Memory B cell (primary cell): ENCODE data around the gene MOCS3.

Experiments used
- ATAC-seq: fragments of 150-1000 bp; cut with Tn5 transposase; 2 replicates; pipeline ENCODE4 v1.10.0; 2021; ENCODE audit warnings: low read depth, mild to moderate bottlenecking, moderate library complexity
- DNase-seq, 2 donors: peaks; one replicate each; pipeline ENCODE4 v3.0.0; 2022; ENCODE audit warnings: low spot score in 2 of 2
- H3K27ac Mint-ChIP-seq: one replicate; pipeline ENCODE4 v1.8.0; 2022; ENCODE audit warnings: mild to moderate bottlenecking, moderate library complexity, mixed read lengths
- H3K27me3 Mint-ChIP-seq: one replicate; pipeline ENCODE4 v1.8.0; 2022; ENCODE audit warnings: mixed read lengths
- H3K36me3 Mint-ChIP-seq: one replicate; pipeline ENCODE4 v1.8.0; 2022; ENCODE audit warnings: mild to moderate bottlenecking, mixed read lengths
- H3K4me1 Mint-ChIP-seq: one replicate; pipeline ENCODE4 v1.8.0; 2022; ENCODE audit warnings: mixed read lengths
- H3K4me3 Mint-ChIP-seq: one replicate; pipeline ENCODE4 v1.8.0; 2022; ENCODE audit warnings: mild to moderate bottlenecking, moderate library complexity, mixed read lengths
- H3K9me3 Mint-ChIP-seq: one replicate; pipeline ENCODE4 v1.8.0; 2022; ENCODE audit warnings: mixed read lengths

Gene MOCS3

DNA sequence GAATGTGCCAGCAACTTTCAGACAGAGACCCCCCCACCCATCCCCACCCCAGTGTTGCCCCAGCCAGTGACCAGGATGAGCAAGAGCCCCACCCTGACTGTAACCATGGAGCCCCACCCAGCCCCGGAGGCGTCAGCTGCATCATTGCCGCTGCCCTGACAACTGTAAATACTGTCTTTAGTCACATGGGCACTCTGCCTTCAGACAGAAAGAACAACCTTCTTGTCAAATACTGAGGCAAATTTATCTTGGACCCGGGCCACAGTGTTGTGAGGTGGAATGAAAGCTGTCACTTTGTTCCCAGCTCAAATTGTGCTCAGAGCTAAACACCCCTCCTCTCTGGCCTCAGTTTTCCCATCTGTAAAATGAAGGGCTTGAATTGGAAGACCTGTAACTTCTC, 23.7 kb downstream of the MOCS3 start:
- Mint-ChIP-seq H3K4me3 (no peak overlapping the region), H3K9me3 (no peaks in the 10 kb centered on the region), H3K27me3 (peaks cover 22% of the 10 kb centered on the region), H3K27ac (no peak overlapping the region), H3K36me3 (no peaks in the 10 kb centered on the region), H3K4me1 (peaks cover 4% of the 10 kb centered on the region)
- ATAC-seq = peak; percentile 77
- DNase-seq = no peak

DNA sequence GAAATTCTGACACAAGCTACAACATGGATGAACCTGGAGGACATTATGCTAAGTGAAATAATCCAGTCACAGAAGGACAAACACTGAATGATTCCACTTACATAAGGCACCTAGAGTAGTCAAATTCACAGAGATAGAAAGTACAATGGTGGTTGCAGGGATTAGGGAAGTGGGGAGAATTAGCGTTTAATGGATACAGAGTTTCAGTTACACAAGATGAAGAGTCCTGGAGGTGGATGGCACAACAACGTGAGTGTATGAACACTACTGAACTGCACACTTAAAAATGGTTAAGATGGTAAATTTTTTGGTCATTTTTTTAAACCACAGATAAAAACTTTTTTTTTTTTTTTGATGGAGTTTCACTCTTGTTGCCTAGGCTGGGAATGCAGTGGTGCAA, 24.7 kb downstream of the MOCS3 start:
- H3K36me3 Mint-ChIP-seq = no peaks in the 10 kb centered on the region
- no peaks in the 10 kb centered on the region for H3K9me3 Mint-ChIP-seq
- ATAC-seq = no peak
- no peak for DNase-seq
- peaks cover 4% of the 10 kb centered on the region for H3K4me1 Mint-ChIP-seq
- no peak overlapping the region for H3K27ac Mint-ChIP-seq
- H3K27me3 Mint-ChIP-seq = peaks cover 22% of the 10 kb centered on the region
- H3K4me3 Mint-ChIP-seq = no peak overlapping the region

DNA sequence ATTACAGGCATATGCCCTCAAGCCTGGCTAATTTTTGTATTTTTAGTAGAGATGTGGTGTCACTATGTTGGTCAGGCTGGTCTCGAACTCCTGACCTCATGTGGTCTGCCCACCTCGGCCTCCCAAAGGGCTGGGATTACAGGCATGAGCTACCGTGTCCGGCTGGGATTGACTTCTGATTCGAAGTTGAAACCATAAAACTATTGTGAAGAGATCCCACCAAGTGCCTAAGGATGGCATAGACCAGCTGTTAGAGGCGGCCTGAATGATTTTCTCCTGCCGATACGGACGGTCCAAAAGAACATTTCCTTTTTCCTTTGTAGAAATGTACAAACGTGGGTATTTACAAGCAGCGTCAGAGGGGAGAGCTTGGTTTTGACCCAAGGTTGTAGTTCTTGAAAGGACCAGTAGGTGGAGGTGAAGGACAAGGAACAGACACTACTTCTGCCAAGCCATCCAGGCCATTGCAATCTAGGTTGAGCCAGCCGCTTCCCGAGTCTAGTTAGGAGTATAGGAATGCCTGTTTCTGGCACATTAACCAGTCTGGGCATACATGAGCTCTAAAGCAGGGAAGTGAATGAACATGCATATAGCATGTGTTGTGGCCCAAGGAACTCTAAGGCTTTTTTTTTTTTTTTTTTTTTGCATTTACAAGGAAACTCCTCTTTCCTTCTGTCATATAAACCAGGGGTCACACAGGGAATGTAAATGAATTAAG, 29.0 kb downstream of the MOCS3 start:
- ATAC-seq = peak; percentile 94
- no peaks in the 10 kb centered on the region for H3K9me3 Mint-ChIP-seq
- H3K27me3 Mint-ChIP-seq = peaks cover 11% of the 10 kb centered on the region
- no peaks in the 10 kb centered on the region for H3K4me1 Mint-ChIP-seq
- no peaks in the 10 kb centered on the region for H3K36me3 Mint-ChIP-seq
- peak; percentile 72 to 80 for DNase-seq
- H3K4me3 Mint-ChIP-seq = no peak overlapping the region
- no peak overlapping the region for H3K27ac Mint-ChIP-seq

DNA sequence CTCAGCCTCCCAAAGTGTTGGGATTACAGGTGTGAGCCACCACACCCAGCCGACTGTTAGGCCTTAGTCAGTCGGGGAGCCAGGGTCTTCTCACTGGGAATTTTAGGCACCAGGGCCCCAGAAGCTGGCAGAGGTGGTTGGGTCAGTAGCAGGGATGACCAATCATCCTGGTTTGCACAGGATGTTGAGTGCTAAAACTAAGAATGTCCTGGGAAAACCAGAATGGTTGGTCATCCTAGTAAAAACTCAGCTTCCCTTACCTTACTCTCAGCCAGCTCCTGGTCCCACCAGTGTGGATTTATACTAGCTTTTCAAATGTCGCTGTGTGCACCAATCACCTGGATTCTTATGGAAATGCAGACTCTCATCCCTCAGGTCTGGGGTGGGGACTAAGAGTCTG, 32.5 kb downstream of the MOCS3 start:
- Mint-ChIP-seq H3K9me3 (no peaks in the 10 kb centered on the region), H3K36me3 (no peaks in the 10 kb centered on the region), H3K27me3 (peaks cover 5% of the 10 kb centered on the region), H3K4me3 (no peak overlapping the region), H3K4me1 (no peaks in the 10 kb centered on the region), H3K27ac (no peak overlapping the region)
- no peak for ATAC-seq
- no peak for DNase-seq

DNA sequence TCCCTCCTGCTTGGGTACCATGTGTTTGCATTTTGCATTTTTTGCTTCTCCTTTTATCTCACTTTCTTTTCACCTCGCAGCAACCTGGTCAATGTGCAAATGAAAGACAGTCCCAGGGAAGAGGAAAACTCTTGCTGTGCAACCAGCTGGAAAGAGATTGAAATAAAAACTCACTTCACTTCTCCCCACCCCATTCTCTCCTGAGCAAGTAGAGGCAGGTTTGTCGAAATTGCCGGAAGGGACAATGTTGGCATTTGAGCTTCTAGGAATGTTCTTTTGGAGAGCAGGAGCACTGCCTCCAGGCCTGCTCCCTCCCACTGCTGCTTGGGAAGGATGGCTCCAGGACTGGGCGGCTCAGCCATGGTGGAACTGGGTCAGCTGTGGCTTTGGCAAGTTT, 33.7 kb downstream of the MOCS3 start:
- no peaks in the 10 kb centered on the region for H3K4me1 Mint-ChIP-seq
- peaks cover 2% of the 10 kb centered on the region for H3K27me3 Mint-ChIP-seq
- no peak for DNase-seq
- no peaks in the 10 kb centered on the region for H3K9me3 Mint-ChIP-seq
- no peaks in the 10 kb centered on the region for H3K36me3 Mint-ChIP-seq
- no peak for ATAC-seq
- H3K27ac Mint-ChIP-seq = no peak overlapping the region
- H3K4me3 Mint-ChIP-seq = no peak overlapping the region

DNA sequence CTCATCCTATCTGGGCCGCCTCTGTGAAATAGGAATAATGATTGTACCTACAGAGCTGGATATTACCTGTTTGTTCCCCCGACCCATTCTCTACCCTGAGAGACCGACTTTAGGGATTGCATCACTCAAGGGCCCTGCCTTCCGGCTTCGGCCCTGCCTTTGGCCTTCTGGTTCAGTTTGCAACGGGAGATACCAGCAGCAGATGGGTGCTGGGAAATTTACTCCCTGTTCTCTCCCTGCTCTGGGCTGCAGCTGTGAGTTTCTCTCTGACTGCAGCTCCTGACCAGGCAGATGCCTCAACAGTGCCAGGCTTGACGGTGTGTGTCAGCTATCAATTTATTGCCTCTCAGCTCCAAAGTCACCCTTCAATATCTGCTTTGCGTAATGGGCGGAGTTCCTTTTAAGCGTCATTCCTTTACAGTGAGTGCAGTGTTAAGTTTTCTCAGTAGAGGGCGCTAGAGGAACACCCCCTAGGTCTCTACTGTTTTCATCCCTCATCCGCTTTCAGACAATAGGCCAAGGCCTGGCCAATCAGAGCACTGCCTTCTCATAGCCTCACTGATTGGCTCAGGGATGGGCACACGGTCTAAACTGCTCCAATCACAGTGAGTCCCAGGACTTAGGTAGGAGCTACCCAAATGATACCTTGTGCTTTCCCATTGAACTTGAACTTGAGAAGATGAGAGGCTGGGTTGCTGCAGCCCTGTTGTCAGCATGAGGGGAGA, 34.3 kb downstream of the MOCS3 start:
- DNase-seq (peak in 1 of 2 donors; percentile 38), ATAC-seq (peak; percentile 89)
- Mint-ChIP-seq H3K9me3 (no peaks in the 10 kb centered on the region), H3K36me3 (no peaks in the 10 kb centered on the region), H3K4me1 (no peaks in the 10 kb centered on the region), H3K4me3 (no peak overlapping the region), H3K27me3 (peaks cover 2% of the 10 kb centered on the region), H3K27ac (no peak overlapping the region)

DNA sequence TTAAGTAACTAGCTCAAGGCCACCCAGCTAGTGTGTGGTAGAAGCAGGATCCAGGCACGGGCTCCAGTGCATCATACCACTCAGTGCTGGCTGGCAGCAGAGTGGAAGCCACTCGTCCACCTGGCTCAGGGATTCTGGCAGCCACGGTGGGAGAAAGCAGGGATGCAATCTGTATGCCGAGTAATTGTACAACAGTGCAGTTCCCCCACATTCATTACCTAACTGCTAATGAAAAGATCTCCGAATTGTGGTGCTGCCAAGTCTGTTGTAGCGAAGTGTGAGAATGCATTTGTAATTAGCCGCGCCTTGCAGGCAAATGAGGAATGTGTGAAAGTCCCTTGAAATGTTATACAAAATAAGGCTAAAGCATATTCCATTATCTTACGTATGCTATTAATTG, 35.3 kb downstream of the MOCS3 start:
- H3K27me3 Mint-ChIP-seq = peaks cover 4% of the 10 kb centered on the region
- no peak for DNase-seq
- H3K4me1 Mint-ChIP-seq = no peaks in the 10 kb centered on the region
- ATAC-seq = no peak
- H3K36me3 Mint-ChIP-seq = no peaks in the 10 kb centered on the region
- no peaks in the 10 kb centered on the region for H3K9me3 Mint-ChIP-seq
- no peak overlapping the region for H3K4me3 Mint-ChIP-seq
- H3K27ac Mint-ChIP-seq = no peak overlapping the region

DNA sequence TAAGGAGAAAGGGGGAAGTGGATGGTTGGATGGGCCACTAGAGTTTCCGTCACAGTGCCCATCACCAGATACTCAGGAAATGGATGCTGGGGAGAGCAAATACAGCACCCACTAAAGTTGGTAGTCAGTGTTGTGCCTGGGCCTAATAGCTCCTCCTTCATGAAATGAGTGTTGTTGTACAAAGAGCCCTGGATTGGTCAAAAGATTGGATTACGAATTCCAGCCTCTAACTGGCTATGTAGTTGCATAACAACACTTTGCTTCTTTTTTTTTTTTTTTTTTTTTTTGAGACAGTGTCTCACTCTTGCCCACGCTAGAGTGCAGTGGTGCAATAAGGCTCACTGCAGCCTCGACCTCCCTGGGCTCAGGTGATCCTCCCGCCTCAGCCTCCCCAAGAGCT, 36.9 kb downstream of the MOCS3 start:
- Mint-ChIP-seq H3K9me3 (no peaks in the 10 kb centered on the region), H3K27ac (no peak overlapping the region), H3K36me3 (no peaks in the 10 kb centered on the region), H3K4me1 (no peaks in the 10 kb centered on the region), H3K27me3 (peaks cover 11% of the 10 kb centered on the region), H3K4me3 (no peak overlapping the region)
- ATAC-seq (no peak), DNase-seq (no peak)

DNA sequence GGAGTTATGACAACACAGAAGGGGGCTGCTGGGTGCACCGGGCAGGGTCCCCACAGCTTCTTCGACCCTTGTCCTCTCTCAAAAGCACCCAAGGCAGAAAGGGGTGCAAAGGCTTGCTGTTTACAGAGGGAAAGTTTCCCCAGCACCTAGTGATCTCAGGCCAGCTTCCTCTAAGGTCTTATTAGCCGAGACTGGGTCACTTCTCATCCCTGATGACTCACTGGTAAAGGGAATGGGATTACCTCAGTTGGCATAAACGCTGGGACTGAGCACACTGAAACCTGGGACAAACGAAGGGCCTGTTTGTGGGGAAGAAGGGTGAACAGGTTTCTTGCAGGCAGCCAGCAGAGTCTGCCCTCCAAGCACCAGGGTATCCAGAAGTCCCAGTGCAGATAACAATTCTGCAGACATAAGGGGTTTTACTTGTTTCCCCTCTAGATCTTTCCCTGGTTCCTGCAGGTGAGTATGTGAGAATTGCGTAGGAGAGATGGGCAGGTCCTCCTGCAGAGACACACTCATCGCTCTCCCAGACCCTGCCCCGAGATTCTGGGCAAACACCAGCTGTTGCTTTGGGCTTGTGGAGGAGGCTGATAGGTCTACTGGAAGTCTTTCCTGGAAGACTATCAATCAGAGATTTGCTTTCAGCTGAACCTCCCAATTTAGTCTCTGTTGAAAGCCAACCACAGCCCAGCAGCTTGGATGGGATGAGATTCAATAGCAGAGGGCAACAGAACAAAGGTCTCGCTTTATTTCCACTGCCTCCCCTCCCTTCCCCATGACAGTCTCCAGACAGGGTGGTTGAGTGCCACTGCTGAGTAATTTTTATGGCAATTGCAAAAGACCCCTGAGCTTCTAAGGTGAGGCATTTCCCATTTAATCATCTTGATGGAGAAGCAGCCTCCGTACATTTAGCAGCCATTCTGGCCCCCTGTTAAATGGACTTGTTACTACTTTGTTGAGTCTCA, 38.6 kb downstream of the MOCS3 start:
- Mint-ChIP-seq H3K4me3 (no peak overlapping the region), H3K9me3 (no peaks in the 10 kb centered on the region)

DNA sequence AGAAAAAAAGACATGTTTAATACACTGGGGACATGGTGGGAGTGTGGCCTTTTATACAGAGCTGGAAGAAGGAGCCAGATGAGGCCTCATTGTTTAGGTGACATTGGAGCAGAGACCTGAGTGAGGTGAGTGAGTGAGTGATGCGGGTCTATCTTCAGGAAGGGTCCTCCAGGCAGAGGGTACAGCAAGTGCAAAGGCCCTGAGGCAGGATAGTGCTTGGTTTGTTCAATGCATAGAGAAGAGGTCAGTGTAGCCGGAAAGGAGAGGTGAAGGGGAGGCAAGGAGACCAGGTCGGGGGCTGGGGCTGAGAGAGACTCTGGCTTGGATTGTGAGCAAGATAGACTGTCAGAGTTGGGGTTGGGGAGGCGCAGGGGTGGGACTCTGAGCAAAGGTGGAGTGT, 40.7 kb downstream of the MOCS3 start:
- peaks cover 22% of the 10 kb centered on the region for H3K27me3 Mint-ChIP-seq
- H3K4me1 Mint-ChIP-seq = no peaks in the 10 kb centered on the region
- ATAC-seq = no peak
- no peaks in the 10 kb centered on the region for H3K36me3 Mint-ChIP-seq
- no peak overlapping the region for H3K27ac Mint-ChIP-seq
- H3K4me3 Mint-ChIP-seq = no peak overlapping the region
- no peaks in the 10 kb centered on the region for H3K9me3 Mint-ChIP-seq
- DNase-seq = no peak

More for the DNA sequence above, 38.6 kb downstream of the MOCS3 start:
- no peak overlapping the region for H3K27ac Mint-ChIP-seq
- DNase-seq (no peak), ATAC-seq (no peak)
- H3K4me1 Mint-ChIP-seq = no peaks in the 10 kb centered on the region
- H3K27me3 Mint-ChIP-seq = peaks cover 16% of the 10 kb centered on the region
- H3K36me3 Mint-ChIP-seq = no peaks in the 10 kb centered on the region

DNA sequence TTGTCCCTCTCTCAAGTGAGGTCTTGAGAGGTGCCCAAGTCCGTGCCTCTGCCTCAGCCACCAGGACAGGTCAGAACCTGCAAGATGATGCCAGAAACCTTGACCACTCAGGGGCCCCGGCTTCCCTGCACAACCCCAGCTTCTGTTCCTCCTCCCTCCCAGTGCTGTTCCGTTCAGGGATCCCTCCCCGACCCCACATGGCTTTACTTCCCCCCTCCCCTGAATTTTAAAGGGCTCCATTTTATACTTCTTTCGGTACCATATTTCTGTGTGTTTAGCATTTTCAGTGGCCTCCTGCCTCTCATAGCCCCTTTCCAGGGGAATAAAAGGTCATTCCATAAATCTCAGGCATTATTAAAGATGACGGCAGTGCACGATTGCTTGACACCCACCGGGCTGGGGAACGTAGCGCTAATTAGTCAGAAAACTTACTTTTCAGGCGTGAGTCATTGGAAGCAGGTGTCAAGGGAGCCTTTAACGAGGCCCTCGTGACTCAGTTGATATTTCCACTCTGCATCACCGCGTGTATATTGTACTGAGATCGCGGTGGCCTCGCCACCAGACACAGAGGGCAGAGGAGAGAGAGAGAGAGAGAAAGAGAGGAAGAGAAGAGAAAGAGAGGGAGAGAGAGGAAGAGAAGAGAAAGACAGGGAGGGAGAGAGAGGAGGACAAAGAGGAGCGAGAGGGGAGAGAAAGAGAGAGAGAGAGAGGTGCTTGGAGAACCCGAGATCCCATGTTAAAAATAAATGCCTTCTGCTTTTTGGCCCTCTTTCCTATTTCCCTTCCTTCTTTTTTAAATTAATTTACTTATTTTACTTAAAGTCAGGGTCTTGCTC, 43.0 kb downstream of the MOCS3 start:
- Mint-ChIP-seq H3K27me3 (peaks cover 27% of the 10 kb centered on the region), H3K4me3 (no peak overlapping the region), H3K4me1 (no peaks in the 10 kb centered on the region), H3K36me3 (no peaks in the 10 kb centered on the region), H3K9me3 (no peaks in the 10 kb centered on the region), H3K27ac (no peak overlapping the region)
- no peak for ATAC-seq
- DNase-seq = no peak

DNA sequence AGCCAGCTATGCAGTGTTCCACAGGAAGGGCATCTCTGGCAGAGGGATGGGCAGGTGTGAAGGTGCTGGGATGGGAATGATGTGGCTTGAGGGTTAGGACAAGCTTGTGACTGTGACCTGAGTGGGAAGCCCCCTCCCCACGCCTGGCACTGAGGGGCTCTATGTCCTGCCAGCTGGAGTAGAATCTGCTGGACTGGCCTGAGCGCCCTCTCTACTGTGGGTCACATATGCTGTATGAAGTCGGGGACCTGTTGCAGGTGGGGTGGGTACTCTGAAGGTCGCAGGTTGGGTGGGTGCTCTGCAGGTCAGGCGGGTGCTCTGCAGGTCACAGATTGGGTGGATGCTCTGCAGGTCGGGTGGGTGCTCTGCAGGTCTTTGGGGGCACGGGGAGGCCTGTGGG, 44.0 kb downstream of the MOCS3 start:
- no peak for DNase-seq
- no peaks in the 10 kb centered on the region for H3K9me3 Mint-ChIP-seq
- no peak overlapping the region for H3K27ac Mint-ChIP-seq
- H3K4me3 Mint-ChIP-seq = no peak overlapping the region
- peaks cover 27% of the 10 kb centered on the region for H3K27me3 Mint-ChIP-seq
- no peak for ATAC-seq
- no peaks in the 10 kb centered on the region for H3K4me1 Mint-ChIP-seq
- H3K36me3 Mint-ChIP-seq = no peaks in the 10 kb centered on the region

DNA sequence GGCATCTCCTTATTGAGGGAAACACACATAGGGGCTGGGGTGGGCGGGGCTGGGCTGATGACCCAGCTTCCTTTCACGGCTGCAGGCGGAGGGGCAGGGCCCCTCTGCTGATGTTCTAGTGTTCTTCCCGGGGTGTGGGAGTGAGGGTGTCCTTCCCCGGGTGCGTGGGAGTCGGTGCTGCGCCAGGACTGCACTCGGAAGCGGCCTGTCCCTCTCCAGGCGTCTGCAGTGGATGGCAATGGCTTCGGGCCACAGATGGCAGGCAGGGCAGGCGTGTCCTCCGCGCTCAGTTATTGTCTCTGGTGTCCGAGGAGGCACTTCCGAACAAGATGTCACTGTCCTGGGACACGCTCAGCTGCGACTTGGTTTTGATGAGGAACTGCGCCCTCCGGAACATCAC, 45.1 kb downstream of the MOCS3 start:
- no peak overlapping the region for H3K4me3 Mint-ChIP-seq
- H3K4me1 Mint-ChIP-seq = no peaks in the 10 kb centered on the region
- DNase-seq (no peak), ATAC-seq (no peak)
- peaks cover 26% of the 10 kb centered on the region for H3K27me3 Mint-ChIP-seq
- no peak overlapping the region for H3K27ac Mint-ChIP-seq
- no peaks in the 10 kb centered on the region for H3K36me3 Mint-ChIP-seq
- H3K9me3 Mint-ChIP-seq = no peaks in the 10 kb centered on the region
